Immature natural killer cell (primary cell): ENCODE data around the gene TMEM72. TPM values are rescaled to one million over a fixed set of nuclear protein-coding genes. Genes with fewer than 3 reads are reported as not detected.

Experiments
- DNase-seq, 3 donors: peaks; one replicate each; pipeline ENCODE4 v3.0.0; 2022; ENCODE audit warnings: mixed read lengths in 1 of 3
- H3K27ac Mint-ChIP-seq, 6 donors: one replicate each; pipeline ENCODE4 v1.8.0; 2020; ENCODE audit warnings: mixed read lengths in 6 of 6, mild to moderate bottlenecking in 5 of 6, inconsistent platforms in 4 of 6, moderate library complexity in 3 of 6
- H3K27me3 Mint-ChIP-seq, 3 donors: one replicate each; pipeline ENCODE4 v1.8.0; 2020 to 2021; ENCODE audit warnings: low read depth in 3 of 3, mild to moderate bottlenecking in 3 of 3, mixed read lengths in 3 of 3, moderate library complexity in 3 of 3, inconsistent platforms in 1 of 3
- H3K36me3 Mint-ChIP-seq, 3 donors: one replicate each; pipeline ENCODE4 v1.8.0; 2020; ENCODE audit warnings: mixed read lengths in 3 of 3, inconsistent platforms in 2 of 3, mild to moderate bottlenecking in 2 of 3
- H3K4me1 Mint-ChIP-seq, 2 donors: one replicate each; pipeline ENCODE4 v1.8.0; 2020; ENCODE audit warnings: inconsistent platforms in 2 of 2, mild to moderate bottlenecking in 2 of 2, mixed read lengths in 2 of 2, moderate library complexity in 1 of 2
- H3K4me3 Mint-ChIP-seq, 5 donors: one replicate each; pipeline ENCODE4 v1.8.0; 2020; ENCODE audit warnings: mild to moderate bottlenecking in 5 of 5, mixed read lengths in 5 of 5, inconsistent platforms in 3 of 5, moderate library complexity in 3 of 5
- H3K9me3 Mint-ChIP-seq, 6 donors: one replicate each; pipeline ENCODE4 v1.8.0; 2020; ENCODE audit warnings: mild to moderate bottlenecking in 6 of 6, mixed read lengths in 6 of 6, inconsistent platforms in 4 of 6, moderate library complexity in 3 of 6
- polyA plus RNA-seq, 3 donors: library from polyadenylated mRNA; unstranded; fragments of 300-500 nt; fragmentation: Illumina TruSeq; gene quantifications; one replicate each; pipeline ENCODE4 v1.2.3, GENCODE V29; 2021

TMEM72 gene
- polyA plus RNA-seq, 3 donors from 2014 or later = not detected

DNA sequence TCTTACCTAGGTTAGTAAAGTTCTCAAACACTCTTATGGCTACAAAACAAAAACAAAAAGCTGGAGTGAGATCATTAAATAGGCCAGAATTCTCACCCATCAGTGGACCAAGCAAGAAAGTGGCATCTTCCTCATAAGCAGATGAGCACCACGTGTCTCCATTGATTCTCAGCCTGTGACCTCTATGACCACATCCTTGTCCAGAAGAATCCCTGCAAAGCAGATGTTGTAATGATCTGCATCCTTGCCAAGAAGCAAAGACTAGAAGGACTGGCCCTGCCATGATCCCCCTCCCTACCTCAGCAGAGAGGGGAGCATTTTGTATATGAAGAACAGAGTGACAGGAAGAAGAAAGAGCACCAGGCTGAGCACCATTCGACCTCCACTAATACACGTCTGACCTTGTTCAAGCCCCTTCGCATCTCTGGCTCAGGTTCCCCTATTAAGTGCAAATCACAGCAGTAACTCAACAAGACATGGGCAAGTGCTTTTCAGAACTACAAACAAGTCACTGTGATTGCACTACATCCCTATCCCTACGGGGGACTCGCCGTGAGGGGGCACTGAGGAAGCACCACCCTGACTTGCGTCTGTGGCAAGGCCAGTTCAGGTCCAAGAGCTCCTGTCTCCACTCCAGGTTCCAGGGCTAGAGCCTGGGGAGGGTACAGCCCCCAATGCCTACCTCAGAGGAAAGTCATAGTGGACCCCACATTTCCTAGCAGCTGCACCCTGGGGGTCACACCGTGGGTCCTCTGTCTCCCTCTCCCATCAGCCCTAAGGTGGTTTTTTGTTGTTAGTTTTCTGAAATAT is 26.3 kb downstream of the TMEM72 start:
- Mint-ChIP-seq H3K4me1 (peaks cover 17 to 29% of the 10 kb centered on the region in 2 donors), H3K36me3 (peaks cover 0 to 5% (median 0%) of the 10 kb centered on the region in 3 donors), H3K4me3 (no peak overlapping the region), H3K9me3 (no peaks in the 10 kb centered on the region), H3K27me3 (peaks cover 0 to 3% (median 0%) of the 10 kb centered on the region in 3 donors), H3K27ac (no peak overlapping the region)
- no peak for DNase-seq

DNA sequence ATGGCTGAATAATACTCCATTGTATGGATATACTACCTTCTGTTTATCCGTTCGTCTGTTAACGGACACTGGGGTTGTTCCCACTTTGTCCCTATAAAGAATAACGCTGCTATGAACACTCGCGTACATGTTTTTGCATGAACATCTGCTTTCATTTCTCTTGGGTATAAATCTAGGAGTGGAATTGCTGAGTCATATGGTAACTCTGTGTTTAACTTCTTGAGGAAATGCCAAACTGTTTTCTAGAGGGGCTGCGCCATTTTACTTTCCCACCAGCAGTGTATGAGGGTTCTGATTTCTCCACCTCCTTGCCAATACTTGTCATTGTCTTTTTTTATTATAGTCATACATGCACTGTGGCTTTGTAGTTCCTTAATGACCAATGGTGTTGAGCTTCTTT is 27.8 kb downstream of the TMEM72 start:
- peaks cover under 1 to 6% (median under 1%) of the 10 kb centered on the region in 3 donors for H3K36me3 Mint-ChIP-seq
- H3K4me1 Mint-ChIP-seq = peaks cover 9 to 20% of the 10 kb centered on the region in 2 donors
- H3K4me3 Mint-ChIP-seq = no peak overlapping the region
- DNase-seq = no peak
- H3K9me3 Mint-ChIP-seq = peaks cover 0 to 6% (median under 1%) of the 10 kb centered on the region in 6 donors
- H3K27ac Mint-ChIP-seq = no peak overlapping the region
- peaks cover 0 to 7% (median 3%) of the 10 kb centered on the region in 3 donors for H3K27me3 Mint-ChIP-seq

DNA sequence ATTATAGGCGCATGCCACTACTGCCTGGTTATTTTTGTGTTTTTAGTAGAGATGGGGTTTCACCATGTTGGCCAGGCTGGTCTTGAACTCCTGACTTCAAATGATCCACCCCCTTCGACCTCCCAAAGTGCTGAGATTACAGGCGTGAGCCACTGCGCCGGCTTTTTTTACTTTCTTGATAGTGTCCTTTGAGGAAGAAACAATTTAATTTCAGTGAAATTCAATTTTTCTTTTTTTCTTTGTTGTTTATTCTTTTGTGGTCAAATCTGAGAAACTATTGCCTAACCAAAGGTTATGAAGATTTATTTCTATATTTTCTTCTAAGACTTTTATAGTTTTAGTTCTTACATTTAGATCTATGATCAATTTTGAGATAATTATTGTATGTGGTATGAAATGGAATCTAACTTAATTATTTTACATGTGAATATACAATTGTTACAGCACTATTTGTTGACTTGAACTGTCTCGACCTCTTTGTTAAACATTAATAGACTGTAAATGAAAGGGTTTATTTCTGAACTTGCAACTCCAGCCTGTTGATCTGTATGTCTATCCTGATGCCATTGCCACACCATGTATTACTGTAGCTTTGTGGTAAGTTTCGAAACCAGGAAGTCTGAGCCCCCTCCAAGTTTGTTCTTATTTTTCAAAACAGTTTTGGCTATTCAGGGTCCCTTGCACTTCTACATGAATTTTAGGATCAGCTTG is 28.7 kb downstream of the TMEM72 start:
- H3K36me3 Mint-ChIP-seq = peaks cover 7 to 15% (median 9%) of the 10 kb centered on the region in 3 donors
- H3K9me3 Mint-ChIP-seq = peaks cover 4 to 15% (median 9%) of the 10 kb centered on the region in 6 donors
- no peak overlapping the region for H3K4me3 Mint-ChIP-seq
- peaks cover 0 to 7% (median 3%) of the 10 kb centered on the region in 3 donors for H3K27me3 Mint-ChIP-seq
- H3K27ac Mint-ChIP-seq = no peak overlapping the region
- H3K4me1 Mint-ChIP-seq = peaks cover 9 to 20% of the 10 kb centered on the region in 2 donors
- no peak for DNase-seq

DNA sequence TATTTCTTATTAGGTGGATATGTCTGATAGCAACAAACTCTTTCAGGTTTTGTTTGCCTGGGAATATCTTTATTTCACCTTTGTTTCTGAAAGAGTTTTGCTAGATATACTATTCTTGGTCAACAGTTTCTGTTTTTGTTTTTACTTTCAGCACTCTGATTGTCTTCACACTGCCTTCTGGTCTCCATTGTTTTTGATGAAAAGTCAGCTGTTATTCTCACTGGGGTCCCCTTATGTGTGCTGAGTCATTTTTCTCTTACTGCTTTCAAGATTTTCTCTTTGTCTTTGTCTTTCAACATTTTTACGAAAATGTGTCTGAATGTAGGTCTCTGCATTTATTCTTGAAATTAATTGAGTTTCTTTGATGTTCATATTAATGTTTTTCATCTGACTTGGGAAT is 33.2 kb downstream of the TMEM72 start:
- DNase-seq = no peak
- Mint-ChIP-seq H3K9me3 (peaks cover 4 to 21% (median 15%) of the 10 kb centered on the region in 6 donors), H3K4me1 (peaks cover 10 to 13% of the 10 kb centered on the region in 2 donors), H3K27ac (peak overlapping the region in 2 of 6 donors; percentile 19 to 56), H3K27me3 (peaks cover 3 to 10% (median 3%) of the 10 kb centered on the region in 3 donors), H3K4me3 (no peak overlapping the region), H3K36me3 (peaks cover 7 to 18% (median 14%) of the 10 kb centered on the region in 3 donors)

DNA sequence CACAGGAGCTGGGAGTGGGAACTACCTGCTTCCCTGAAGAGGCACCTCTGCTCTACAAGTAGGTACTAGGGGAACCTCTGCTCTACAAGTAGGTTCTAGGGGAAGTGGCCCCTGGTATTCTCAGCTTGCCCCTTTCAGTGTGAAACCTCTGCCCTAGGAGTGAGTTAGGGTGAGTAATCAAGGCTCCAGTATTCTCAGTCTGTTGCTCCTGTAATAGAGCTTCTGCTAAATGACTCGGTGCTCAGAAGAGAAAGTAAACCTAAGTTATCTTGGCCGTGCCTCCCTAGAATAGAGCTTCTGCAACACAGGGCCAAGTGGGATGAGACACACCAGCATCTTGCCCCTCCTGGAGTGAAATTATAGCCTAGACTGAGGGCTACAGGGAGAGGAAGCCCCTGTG is 35.1 kb downstream of the TMEM72 start:
- peaks cover 7 to 23% (median 16%) of the 10 kb centered on the region in 3 donors for H3K36me3 Mint-ChIP-seq
- H3K27ac Mint-ChIP-seq = peak overlapping the region; percentile 1 to 88 (median 74)
- peak overlapping the region; percentile 38 to 63 (median 51) for H3K4me3 Mint-ChIP-seq

DNA sequence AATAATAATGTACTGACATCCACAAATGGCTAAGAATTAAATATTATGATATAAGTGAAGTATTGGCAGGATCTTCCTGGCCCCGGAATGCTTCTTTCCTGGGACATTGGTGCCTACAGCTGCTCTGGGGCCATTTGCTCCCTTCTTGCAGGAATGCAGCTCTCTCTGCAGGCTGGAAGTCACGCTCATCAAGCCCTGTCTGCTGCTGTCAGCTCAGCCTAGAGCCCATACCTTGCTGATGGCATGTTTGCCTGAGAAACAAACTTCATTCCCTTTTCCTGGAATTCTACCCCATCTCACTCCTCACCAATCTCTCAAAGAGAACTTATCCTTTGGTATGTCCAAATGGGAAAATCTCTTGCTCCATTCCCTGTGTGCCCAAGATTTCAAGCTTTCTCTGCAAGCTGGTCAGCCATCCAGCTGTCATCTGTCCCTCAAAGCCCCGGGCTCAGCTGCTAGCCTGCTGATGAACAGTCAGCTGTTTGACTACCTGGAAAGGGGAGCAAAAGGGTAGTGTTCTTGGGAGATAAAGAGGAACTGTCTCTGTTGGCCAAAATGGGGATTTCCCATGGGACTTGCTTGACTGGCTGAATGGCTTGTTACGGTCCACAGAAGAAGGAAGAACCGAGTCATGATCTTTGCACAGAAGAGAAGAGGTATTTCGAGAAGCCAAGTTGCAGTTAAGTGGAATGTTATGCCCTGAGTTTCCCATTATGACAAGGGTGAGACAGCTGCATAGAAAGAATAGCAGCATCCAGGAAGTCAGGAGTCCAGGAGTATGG is 36.4 kb downstream of the TMEM72 start:
- no peak overlapping the region for H3K4me3 Mint-ChIP-seq
- peak overlapping the region in 1 of 6 donors; percentile 10 for H3K27ac Mint-ChIP-seq
- peaks cover 10 to 23% (median 18%) of the 10 kb centered on the region in 3 donors for H3K36me3 Mint-ChIP-seq
- peaks cover 0 to 9% (median 5%) of the 10 kb centered on the region in 3 donors for H3K27me3 Mint-ChIP-seq
- peaks cover 4 to 20% (median 15%) of the 10 kb centered on the region in 6 donors for H3K9me3 Mint-ChIP-seq
- DNase-seq = no peak
- H3K4me1 Mint-ChIP-seq = peaks cover 10 to 13% of the 10 kb centered on the region in 2 donors

More for the DNA sequence above, 35.1 kb downstream of the TMEM72 start:
- Mint-ChIP-seq H3K4me1 (peaks cover 10 to 13% of the 10 kb centered on the region in 2 donors), H3K27me3 (peaks cover 0 to 10% (median 5%) of the 10 kb centered on the region in 3 donors), H3K9me3 (peaks cover 4 to 21% (median 15%) of the 10 kb centered on the region in 6 donors)
- no peak for DNase-seq

DNA sequence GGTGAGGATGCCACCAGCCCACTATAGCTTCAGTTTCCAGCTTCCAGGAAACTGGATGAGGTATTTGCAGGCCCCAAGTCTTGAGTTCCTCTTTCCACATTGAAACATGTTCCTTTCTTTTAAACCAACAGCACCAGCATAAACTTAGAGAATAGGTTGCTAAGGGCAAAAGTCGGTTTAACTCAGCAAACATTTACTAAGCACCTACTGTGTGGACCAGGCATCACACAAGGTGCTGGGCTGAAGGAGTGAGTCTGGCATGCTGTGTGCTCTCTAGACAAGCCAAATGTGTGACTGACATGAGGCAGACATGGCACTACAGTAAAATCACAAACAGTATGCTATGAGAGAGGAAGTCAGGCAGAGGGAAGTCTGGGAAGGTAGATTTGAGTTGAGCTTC is 37.5 kb downstream of the TMEM72 start:
- Mint-ChIP-seq H3K36me3 (peaks cover 16 to 28% (median 18%) of the 10 kb centered on the region in 3 donors), H3K9me3 (peaks cover 4 to 18% (median 15%) of the 10 kb centered on the region in 6 donors), H3K4me1 (peaks cover 10 to 13% of the 10 kb centered on the region in 2 donors), H3K27ac (peak overlapping the region in 1 of 6 donors; percentile 53), H3K27me3 (peaks cover 0 to 5% (median 2%) of the 10 kb centered on the region in 3 donors), H3K4me3 (no peak overlapping the region)
- no peak for DNase-seq

DNA sequence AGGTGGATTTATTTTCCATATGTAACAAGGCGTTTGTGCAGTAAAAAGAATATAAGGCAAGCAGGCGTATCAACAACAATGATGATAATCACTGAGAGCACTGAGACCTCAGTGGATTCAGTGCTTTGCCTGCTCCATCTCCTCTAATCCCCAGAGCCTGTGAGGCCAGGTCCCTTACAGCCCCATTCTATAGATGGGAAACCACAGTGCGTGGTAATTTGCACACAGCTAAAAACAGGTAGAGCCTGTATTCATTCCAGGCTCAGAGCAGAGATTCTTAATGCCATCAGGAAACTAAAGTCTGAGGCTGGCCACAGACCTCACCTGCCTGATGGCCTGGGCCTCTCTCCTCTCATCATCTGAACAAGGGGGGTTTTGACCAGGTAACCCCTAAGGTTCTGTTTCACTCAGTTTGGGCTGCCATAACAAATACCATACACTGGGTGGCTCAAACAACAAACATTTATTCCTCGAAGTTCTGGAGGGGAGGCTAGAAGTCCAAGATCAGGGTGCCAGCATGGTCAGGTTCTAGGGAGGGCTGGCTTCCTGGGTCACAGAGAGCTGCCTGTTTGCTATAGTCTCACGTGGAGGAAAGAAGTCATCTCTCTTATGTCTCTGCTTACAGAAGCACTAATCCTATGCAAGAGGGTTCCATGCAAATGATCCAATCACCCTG is 38.1 kb downstream of the TMEM72 start:
- H3K9me3 Mint-ChIP-seq = peaks cover 4 to 14% (median 11%) of the 10 kb centered on the region in 6 donors

DNA sequence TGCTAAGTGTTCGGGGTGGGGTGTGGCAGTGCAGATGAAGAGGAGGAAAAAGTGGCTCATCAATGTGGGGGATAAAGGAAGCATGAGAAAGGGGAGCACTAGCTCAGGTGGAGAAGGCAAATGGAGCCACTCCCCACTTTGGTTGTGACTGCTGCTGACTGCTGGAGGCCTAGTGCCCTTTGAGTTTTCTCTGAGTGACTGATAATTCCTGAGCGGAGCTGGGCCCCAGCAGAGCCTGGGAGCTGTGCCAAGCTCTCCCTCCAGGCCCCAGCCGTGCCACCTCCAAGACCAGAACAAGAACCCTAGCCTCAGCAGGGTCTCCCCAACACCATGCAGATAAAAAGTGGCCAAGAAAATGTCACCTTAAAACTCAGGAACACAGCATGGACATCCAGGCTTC is 38.8 kb downstream of the TMEM72 start:
- peaks cover 13 to 14% of the 10 kb centered on the region in 2 donors for H3K4me1 Mint-ChIP-seq
- peaks cover 2 to 5% (median 3%) of the 10 kb centered on the region in 3 donors for H3K27me3 Mint-ChIP-seq
- H3K27ac Mint-ChIP-seq = peak overlapping the region in 1 of 6 donors; percentile 81
- peaks cover 0 to 9% (median 5%) of the 10 kb centered on the region in 6 donors for H3K9me3 Mint-ChIP-seq
- peaks cover 8 to 23% (median 11%) of the 10 kb centered on the region in 3 donors for H3K36me3 Mint-ChIP-seq
- DNase-seq = no peak
- no peak overlapping the region for H3K4me3 Mint-ChIP-seq

More for the DNA sequence above, 38.1 kb downstream of the TMEM72 start:
- Mint-ChIP-seq H3K4me3 (no peak overlapping the region), H3K4me1 (peaks cover 10 to 13% of the 10 kb centered on the region in 2 donors), H3K27me3 (peaks cover 0 to 5% (median 2%) of the 10 kb centered on the region in 3 donors), H3K27ac (no peak overlapping the region), H3K36me3 (peaks cover 12 to 26% (median 14%) of the 10 kb centered on the region in 3 donors)
- no peak for DNase-seq

DNA sequence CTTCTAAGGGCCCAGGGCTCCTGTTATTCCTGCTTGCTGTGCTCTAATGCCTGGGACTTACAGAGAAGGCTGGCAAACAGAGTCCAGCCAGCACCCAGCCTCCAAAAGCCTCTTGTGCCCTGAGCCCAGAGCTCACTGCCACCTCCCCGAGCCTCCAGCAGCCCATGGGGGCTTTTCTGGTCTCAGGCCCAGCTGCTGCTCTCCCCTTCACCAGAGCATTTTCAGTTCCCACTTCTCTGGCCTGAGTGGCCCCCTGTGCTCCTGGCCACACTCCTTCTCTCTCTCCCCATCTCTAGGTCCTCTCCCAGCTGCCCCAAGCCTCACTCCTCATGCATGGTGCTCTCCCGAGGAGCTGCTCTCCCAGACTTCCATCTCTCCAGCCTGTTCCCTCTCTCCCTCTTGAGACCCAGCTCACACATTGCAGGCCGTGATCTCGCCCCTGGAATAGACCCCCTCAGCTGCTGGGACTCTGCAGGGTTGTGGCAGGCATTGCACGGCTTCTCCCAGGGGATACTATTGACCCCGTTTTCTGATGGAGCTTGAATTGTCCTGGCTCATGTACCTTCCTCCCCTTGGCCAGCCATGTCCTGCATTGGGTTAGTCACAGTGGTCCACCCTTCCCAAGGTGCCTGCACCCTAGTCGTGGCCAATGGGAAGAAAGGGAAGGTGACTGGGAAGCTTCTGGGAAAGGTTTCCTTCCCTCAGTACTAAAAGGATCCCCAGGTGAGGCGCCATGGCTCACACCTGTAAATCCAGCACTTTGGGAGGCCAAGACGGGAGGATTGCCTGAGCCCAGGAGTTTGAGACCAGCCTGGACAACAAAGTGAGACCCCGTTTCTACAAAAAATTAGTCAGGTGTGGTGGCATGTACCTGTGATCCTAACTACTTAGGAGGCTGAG is 39.4 kb downstream of the TMEM72 start:
- no peak overlapping the region for H3K4me3 Mint-ChIP-seq
- DNase-seq = no peak
- H3K9me3 Mint-ChIP-seq = peaks cover 0 to 4% (median 1%) of the 10 kb centered on the region in 6 donors
- no peak overlapping the region for H3K27ac Mint-ChIP-seq
- peaks cover 2 to 3% (median 3%) of the 10 kb centered on the region in 3 donors for H3K27me3 Mint-ChIP-seq
- H3K36me3 Mint-ChIP-seq = peaks cover 7 to 19% (median 9%) of the 10 kb centered on the region in 3 donors
- H3K4me1 Mint-ChIP-seq = peaks cover 13 to 15% of the 10 kb centered on the region in 2 donors

DNA sequence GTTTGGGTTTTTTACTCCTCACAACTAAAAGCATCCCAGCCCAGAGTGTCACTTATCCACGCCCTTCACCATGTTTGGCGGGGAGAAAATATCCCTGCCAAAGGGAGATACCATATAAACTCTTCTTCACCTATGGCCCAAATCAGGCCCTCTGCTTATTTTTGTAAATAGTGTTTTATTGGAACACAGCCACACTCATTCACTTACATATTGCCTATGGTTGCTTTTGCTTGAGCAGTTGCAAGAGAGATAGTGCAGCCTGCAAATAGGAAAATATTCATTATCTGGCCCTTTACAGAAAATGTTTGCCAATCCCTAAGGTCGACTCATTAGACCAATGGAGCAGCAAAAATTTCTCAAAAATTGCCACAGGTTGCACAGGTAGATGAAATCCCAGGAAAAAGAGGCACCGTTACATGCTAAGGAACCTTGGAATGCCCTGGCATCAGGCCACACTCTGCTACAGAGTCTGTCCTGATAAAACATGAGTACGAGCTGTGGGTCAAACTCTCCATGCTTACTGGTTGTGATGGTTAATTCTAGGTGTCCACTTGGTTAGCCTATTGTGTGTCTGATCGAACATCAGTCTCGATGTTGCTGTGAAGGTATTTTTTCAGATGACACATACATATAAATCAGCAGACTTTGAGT is 40.6 kb downstream of the TMEM72 start:
- Mint-ChIP-seq H3K36me3 (peaks cover 12 to 22% (median 19%) of the 10 kb centered on the region in 3 donors), H3K4me1 (peaks cover 7 to 11% of the 10 kb centered on the region in 2 donors), H3K27ac (no peak overlapping the region), H3K27me3 (peaks cover 0 to 3% (median 1%) of the 10 kb centered on the region in 3 donors), H3K4me3 (no peak overlapping the region), H3K9me3 (no peaks in the 10 kb centered on the region)
- DNase-seq = no peak
